HEK293 (cell line): ENCODE data around the gene PLEKHO2.

Source experiments
- CTCF ChIA-PET: fragments of 350-600 bp; formaldehyde crosslinking; extraction: SDS; loops from one replicate; lab custom pipeline; 2021; ENCODE audit warnings: antibody characterized with exemption; lab: Yijun Ruan, JAX
- POLR2A ChIA-PET: fragments of 300-600 bp; formaldehyde crosslinking; extraction: SDS; loops from one replicate; lab custom pipeline; 2020; ENCODE audit warnings: antibody characterized with exemption, inconsistent platforms; lab: Yijun Ruan, JAX
- H3K27ac ChIP-seq: fragments of 200-500 bp; sonication (Bioruptor generic); 2 replicates; pipeline ENCODE4 v1.5.1; 2014; ENCODE audit warnings: low read depth, low read length, control low read depth, inconsistent platforms; ENCODE audit errors: extremely low read depth
- H3K36me3 ChIP-seq, 2 experiments: fragments of 200-500 bp in 1 of 2; sonication (Bioruptor generic) in 1 of 2; 1 replicate in 1 of 2; 2 replicates in 1 of 2; pipeline ENCODE4 v1.5.1; 2014 to 2017; ENCODE audit warnings: inconsistent platforms in 2 of 2, low read length in 2 of 2; ENCODE audit not compliant: control insufficient read depth in 2 of 2, insufficient read depth in 1 of 2
- H3K4me1 ChIP-seq: fragments of 200-500 bp; sonication (Bioruptor generic); 2 replicates; pipeline ENCODE4 v1.5.1; 2014; ENCODE audit warnings: mild to moderate bottlenecking, low read length, inconsistent platforms; ENCODE audit not compliant: control insufficient read depth, insufficient read depth
- H3K4me3 ChIP-seq: 2 replicates; pipeline ENCODE4 v1.5.1; 2011; ENCODE audit warnings: low read depth, mild to moderate bottlenecking, control low read depth, low read length, moderate library complexity
- H3K9me3 ChIP-seq: fragments of 200-500 bp; sonication (Bioruptor generic); 2 replicates; pipeline ENCODE4 v1.5.1; 2014; ENCODE audit warnings: low read depth, low read length, inconsistent platforms; ENCODE audit not compliant: control insufficient read depth, insufficient read depth
- EGR2 ChIP-seq: fragments of 450-650 bp; formaldehyde crosslinking; IDR thresholded peaks from 2 replicates; pipeline ENCODE4 v1.5.1; 2016; ENCODE audit warnings: low read depth, missing biosample characterization, missing genetic modification characterization
- GLIS2 ChIP-seq: fragments of 450-650 bp; formaldehyde crosslinking; IDR thresholded peaks from 2 replicates; pipeline ENCODE4 v1.5.1; 2016; ENCODE audit warnings: missing biosample characterization, missing genetic modification characterization
- KLF10 ChIP-seq: fragments of 450-650 bp; IDR thresholded peaks from 2 replicates; pipeline ENCODE4 v1.5.1; 2018; ENCODE audit warnings: missing biosample characterization, mild to moderate bottlenecking, missing genetic modification characterization
- MEIS1 ChIP-seq: sonication (generic); formaldehyde crosslinking; IDR thresholded peaks from 2 replicates; pipeline ENCODE4 v1.8.1; 2022; ENCODE audit warnings: missing genetic modification reagents, mild to moderate bottlenecking, borderline replicate concordance
- SETDB1 ChIP-seq: IDR thresholded peaks from one replicate; pipeline ENCODE4 v1.6.1; 2017; ENCODE audit warnings: mild to moderate bottlenecking, low read length, moderate library complexity, mixed read lengths; ENCODE audit not compliant: insufficient read length
- SP7 ChIP-seq: fragments of 450-650 bp; formaldehyde crosslinking; IDR thresholded peaks from 2 replicates; pipeline ENCODE4 v1.5.1; 2016; ENCODE audit warnings: missing biosample characterization, missing genetic modification characterization
- ZBTB44 ChIP-seq: fragments of 450-650 bp; IDR thresholded peaks from 2 replicates; pipeline ENCODE4 v1.5.1; 2018; ENCODE audit warnings: missing biosample characterization, mild to moderate bottlenecking, missing genetic modification characterization
- ZFHX2 ChIP-seq: fragments of 450-650 bp; formaldehyde crosslinking; conservative IDR thresholded peaks from 2 replicates; pipeline ENCODE4 v1.5.1; 2016; ENCODE audit warnings: missing biosample characterization, missing genetic modification characterization
- ZFP69B ChIP-seq: fragments of 450-650 bp; formaldehyde crosslinking; IDR thresholded peaks from 2 replicates; pipeline ENCODE4 v1.5.1; 2016; ENCODE audit warnings: missing biosample characterization, missing genetic modification characterization
- ZIC2 ChIP-seq: fragments of 450-650 bp; formaldehyde crosslinking; IDR thresholded peaks from 2 replicates; pipeline ENCODE4 v1.5.1; 2016; ENCODE audit warnings: missing biosample characterization, missing genetic modification characterization
- ZNF133 ChIP-seq: fragments of 450-650 bp; formaldehyde crosslinking; IDR thresholded peaks from 2 replicates; pipeline ENCODE4 v1.5.1; 2016; ENCODE audit warnings: missing biosample characterization, missing genetic modification characterization
- ZNF146 ChIP-seq: fragments of 450-650 bp; formaldehyde crosslinking; IDR thresholded peaks from 2 replicates; pipeline ENCODE4 v1.5.1; 2016; ENCODE audit warnings: missing biosample characterization, missing genetic modification characterization
- ZNF391 ChIP-seq: fragments of 450-650 bp; formaldehyde crosslinking; IDR thresholded peaks from 2 replicates; pipeline ENCODE4 v1.5.1; 2016; ENCODE audit warnings: low read depth, missing biosample characterization, missing genetic modification characterization, borderline replicate concordance
- ZNF398 ChIP-seq: fragments of 450-650 bp; formaldehyde crosslinking; IDR thresholded peaks from 2 replicates; pipeline ENCODE4 v1.5.1; 2017; ENCODE audit warnings: missing biosample characterization, missing genetic modification characterization
- ZNF544 ChIP-seq: fragments of 450-650 bp; formaldehyde crosslinking; IDR thresholded peaks from 2 replicates; pipeline ENCODE4 v1.5.0; 2017; ENCODE audit warnings: missing biosample characterization, missing genetic modification characterization
- ZNF561 ChIP-seq: fragments of 450-650 bp; IDR thresholded peaks from 2 replicates; pipeline ENCODE4 v1.5.1; 2018; ENCODE audit warnings: missing biosample characterization, missing genetic modification characterization, borderline replicate concordance
- ZNF626 ChIP-seq: fragments of 450-650 bp; sonication (Bioruptor Pico); formaldehyde crosslinking; IDR thresholded peaks from 2 replicates; pipeline ENCODE4 v1.5.1; 2018; ENCODE audit warnings: missing biosample characterization, missing genetic modification characterization, inconsistent platforms
- ZNF629 ChIP-seq: fragments of 450-650 bp; formaldehyde crosslinking; IDR thresholded peaks from 2 replicates; pipeline ENCODE4 v1.5.1; 2017; ENCODE audit warnings: missing biosample characterization, missing genetic modification characterization
- ZNF660 ChIP-seq: fragments of 450-650 bp; IDR thresholded peaks from 2 replicates; pipeline ENCODE4 v1.5.1; 2018; ENCODE audit warnings: missing biosample characterization, mild to moderate bottlenecking, missing genetic modification characterization
- ZNF701 ChIP-seq: fragments of 450-650 bp; formaldehyde crosslinking; IDR thresholded peaks from 2 replicates; pipeline ENCODE4 v1.5.1; 2016; ENCODE audit warnings: missing biosample characterization, missing genetic modification characterization
- TF ChIP-seq, protein P1 (sequence below): fragments of 450-650 bp; formaldehyde crosslinking; conservative IDR thresholded peaks from 2 replicates; pipeline ENCODE4 v1.5.1; 2016; ENCODE audit warnings: low read depth, missing biosample characterization, missing genetic modification characterization
- TF ChIP-seq, protein P2 (sequence below): fragments of 450-650 bp; formaldehyde crosslinking; IDR thresholded peaks from 2 replicates; pipeline ENCODE4 v1.5.1; 2017; ENCODE audit warnings: missing biosample characterization, missing genetic modification characterization
- TF ChIP-seq, protein P3 (sequence below): fragments of 450-650 bp; formaldehyde crosslinking; IDR thresholded peaks from 2 replicates; pipeline ENCODE4 v1.5.1; 2016; ENCODE audit warnings: missing biosample characterization, missing genetic modification characterization, borderline replicate concordance

PLEKHO2 gene

DNA sequence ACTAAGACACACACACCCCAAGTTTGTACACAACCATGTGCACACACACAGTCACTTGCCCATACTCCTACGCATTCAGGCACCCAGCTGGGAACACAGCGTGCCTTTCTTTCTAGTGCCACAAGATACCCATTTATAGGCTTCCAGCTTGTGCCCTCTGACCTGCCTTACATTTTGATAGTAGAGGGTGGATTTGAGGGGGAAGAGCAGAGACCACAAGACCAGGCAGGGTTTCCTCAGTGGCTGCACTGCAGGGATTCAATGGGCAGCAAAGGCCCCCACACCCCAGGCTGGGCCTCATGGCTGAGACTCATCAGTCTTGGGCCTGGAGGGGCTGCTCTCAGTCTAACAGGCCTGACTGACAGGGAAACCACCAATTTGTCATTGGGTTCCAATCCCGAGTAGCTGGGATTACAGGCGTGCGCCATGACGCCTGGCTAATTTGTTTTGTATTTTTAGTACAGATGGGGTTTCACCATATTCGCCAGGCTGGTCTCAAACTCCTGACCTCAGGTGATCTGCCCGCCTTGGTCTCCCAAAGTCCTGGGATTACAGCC lies 51.2 kb downstream of the PLEKHO2 start:
- H3K27ac ChIP-seq, result no peak overlapping the region
- ChIA-PET CTCF (no interaction called here), POLR2A (no interaction called here)
- no peaks in the 10 kb centered on the region for H3K4me1 ChIP-seq
- no peaks in the 10 kb centered on the region for H3K36me3 ChIP-seq
- H3K9me3 ChIP-seq, result no peaks in the 10 kb centered on the region
- no peak overlapping the region for H3K4me3 ChIP-seq
- TF ChIP-seq SP7 (tag by site-specific recombination) (no peak), ZNF561 (no peak), MEIS1 (CRISPR knock-in tag) (no peak), ZFHX2 (peak; percentile 80), GLIS2 (no peak), ZNF626 (tag by site-specific recombination) (no peak), ZNF629 (tag by site-specific recombination) (no peak), KLF10 (tag by site-specific recombination) (no peak), ZNF660 (tag by site-specific recombination) (no peak), ZNF544 (tag by site-specific recombination) (no peak), SETDB1 (no peak), ZNF701 (tag by site-specific recombination) (no peak), ZNF391 (tag by site-specific recombination) (no peak), EGR2 (peak; percentile 66; the same call in 1 of the 2 replicates), ZNF398 (tag by site-specific recombination) (no peak), ZNF133 (tag by site-specific recombination) (no peak), ZIC2 (tag by site-specific recombination) (peak; percentile 74)
- TF ChIP-seq, protein P1, sequence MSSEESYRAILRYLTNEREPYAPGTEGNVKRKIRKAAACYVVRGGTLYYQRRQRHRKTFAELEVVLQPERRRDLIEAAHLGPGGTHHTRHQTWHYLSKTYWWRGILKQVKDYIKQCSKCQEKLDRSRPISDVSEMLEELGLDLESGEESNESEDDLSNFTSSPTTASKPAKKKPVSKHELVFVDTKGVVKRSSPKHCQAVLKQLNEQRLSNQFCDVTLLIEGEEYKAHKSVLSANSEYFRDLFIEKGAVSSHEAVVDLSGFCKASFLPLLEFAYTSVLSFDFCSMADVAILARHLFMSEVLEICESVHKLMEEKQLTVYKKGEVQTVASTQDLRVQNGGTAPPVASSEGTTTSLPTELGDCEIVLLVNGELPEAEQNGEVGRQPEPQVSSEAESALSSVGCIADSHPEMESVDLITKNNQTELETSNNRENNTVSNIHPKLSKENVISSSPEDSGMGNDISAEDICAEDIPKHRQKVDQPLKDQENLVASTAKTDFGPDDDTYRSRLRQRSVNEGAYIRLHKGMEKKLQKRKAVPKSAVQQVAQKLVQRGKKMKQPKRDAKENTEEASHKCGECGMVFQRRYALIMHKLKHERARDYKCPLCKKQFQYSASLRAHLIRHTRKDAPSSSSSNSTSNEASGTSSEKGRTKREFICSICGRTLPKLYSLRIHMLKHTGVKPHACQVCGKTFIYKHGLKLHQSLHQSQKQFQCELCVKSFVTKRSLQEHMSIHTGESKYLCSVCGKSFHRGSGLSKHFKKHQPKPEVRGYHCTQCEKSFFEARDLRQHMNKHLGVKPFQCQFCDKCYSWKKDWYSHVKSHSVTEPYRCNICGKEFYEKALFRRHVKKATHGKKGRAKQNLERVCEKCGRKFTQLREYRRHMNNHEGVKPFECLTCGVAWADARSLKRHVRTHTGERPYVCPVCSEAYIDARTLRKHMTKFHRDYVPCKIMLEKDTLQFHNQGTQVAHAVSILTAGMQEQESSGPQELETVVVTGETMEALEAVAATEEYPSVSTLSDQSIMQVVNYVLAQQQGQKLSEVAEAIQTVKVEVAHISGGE (tag by site-specific recombination), result no peak
- TF ChIP-seq, protein P2, sequence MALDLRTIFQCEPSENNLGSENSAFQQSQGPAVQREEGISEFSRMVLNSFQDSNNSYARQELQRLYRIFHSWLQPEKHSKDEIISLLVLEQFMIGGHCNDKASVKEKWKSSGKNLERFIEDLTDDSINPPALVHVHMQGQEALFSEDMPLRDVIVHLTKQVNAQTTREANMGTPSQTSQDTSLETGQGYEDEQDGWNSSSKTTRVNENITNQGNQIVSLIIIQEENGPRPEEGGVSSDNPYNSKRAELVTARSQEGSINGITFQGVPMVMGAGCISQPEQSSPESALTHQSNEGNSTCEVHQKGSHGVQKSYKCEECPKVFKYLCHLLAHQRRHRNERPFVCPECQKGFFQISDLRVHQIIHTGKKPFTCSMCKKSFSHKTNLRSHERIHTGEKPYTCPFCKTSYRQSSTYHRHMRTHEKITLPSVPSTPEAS (tag by site-specific recombination), result no peak

DNA sequence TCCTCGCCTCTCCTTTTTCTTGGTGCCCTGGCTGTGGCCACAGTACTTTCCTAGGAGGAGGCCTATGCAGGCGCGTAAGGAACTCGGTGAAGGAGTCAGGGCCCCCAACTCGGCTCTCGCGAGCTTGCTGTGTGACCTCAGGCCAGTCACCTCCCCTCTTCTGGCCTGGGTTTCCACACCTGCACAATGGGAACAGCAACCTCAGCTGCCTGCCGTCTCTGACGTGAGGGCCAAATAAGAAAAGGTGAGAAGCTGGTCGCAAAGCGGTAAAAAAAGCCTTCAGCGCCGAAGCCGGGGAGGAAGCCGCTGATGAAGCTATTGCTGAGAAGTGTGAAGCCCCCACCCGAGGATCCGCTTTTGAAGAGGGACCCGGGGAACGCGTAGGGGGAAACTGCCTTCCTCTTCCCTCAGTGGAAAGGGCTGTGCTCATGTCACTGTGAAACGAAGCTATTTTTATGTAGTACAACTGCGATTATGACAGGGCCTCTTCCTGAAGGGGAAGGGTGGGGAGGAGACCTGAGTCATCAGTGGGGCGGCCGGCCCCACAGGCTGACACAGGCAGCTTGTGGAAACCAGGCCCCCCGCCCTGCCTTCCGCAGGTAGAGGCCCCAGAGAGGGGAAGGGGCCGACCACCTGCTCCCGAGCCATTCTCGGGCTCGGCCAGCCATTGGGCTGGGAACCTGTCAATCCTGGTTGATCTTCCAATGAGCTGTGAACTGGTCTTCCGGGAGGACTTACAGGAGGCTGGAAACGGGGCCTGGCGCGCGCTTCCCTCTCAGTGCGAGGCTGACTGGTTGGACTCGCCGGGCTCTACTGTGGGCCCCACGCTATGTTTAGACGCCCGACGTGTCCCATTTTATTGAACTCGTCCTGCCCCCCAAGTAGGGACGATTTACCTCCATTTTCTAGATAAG lies 52.0 kb downstream of the PLEKHO2 start:
- POLR2A ChIA-PET, result no interaction called here
- no peak overlapping the region for H3K4me3 ChIP-seq
- H3K9me3 ChIP-seq, result no peaks in the 10 kb centered on the region
- H3K36me3 ChIP-seq, result no peaks in the 10 kb centered on the region
- CTCF ChIA-PET, result no interaction called here
- H3K27ac ChIP-seq, result no peak overlapping the region
- H3K4me1 ChIP-seq, result no peaks in the 10 kb centered on the region
- no peak for TF ChIP-seq ZBTB44
- TF ChIP-seq ZNF701 (tag by site-specific recombination), result no peak
- 0 out of 2 replicates have a peak, but pooled peaks have one; percentile 17 for TF ChIP-seq ZFP69B (tag by site-specific recombination)
- TF ChIP-seq, protein P3, sequence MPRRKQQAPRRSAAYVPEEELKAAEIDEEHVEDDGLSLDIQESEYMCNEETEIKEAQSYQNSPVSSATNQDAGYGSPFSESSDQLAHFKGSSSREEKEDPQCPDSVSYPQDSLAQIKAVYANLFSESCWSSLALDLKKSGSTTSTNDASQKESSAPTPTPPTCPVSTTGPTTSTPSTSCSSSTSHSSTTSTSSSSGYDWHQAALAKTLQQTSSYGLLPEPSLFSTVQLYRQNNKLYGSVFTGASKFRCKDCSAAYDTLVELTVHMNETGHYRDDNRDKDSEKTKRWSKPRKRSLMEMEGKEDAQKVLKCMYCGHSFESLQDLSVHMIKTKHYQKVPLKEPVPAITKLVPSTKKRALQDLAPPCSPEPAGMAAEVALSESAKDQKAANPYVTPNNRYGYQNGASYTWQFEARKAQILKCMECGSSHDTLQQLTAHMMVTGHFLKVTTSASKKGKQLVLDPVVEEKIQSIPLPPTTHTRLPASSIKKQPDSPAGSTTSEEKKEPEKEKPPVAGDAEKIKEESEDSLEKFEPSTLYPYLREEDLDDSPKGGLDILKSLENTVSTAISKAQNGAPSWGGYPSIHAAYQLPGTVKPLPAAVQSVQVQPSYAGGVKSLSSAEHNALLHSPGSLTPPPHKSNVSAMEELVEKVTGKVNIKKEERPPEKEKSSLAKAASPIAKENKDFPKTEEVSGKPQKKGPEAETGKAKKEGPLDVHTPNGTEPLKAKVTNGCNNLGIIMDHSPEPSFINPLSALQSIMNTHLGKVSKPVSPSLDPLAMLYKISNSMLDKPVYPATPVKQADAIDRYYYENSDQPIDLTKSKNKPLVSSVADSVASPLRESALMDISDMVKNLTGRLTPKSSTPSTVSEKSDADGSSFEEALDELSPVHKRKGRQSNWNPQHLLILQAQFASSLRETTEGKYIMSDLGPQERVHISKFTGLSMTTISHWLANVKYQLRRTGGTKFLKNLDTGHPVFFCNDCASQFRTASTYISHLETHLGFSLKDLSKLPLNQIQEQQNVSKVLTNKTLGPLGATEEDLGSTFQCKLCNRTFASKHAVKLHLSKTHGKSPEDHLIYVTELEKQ (tag by site-specific recombination), result no peak
- TF ChIP-seq ZFHX2, result no peak
- TF ChIP-seq ZNF146, result no peak
